OCI-LY1 (cell line): ENCODE measurements around the gene DGKG.

Experiments used
- H2AFZ ChIP-seq: fragments of 200-600 bp; sonication (generic), shearing (Covaris generic); 2 replicates; pipeline ENCODE4 v1.6.0; 2014; ENCODE audit warnings: antibody characterized with exemption, mild to moderate bottlenecking, low read length
- H3F3A ChIP-seq: fragments of 200-600 bp; sonication (generic), shearing (Covaris generic); 2 replicates; pipeline ENCODE4 v1.6.0; 2014; ENCODE audit warnings: mild to moderate bottlenecking, antibody characterized with exemption, low read length, moderate library complexity; ENCODE audit not compliant: insufficient read depth
- H3K27ac ChIP-seq: fragments of 200-600 bp; sonication (generic); 2 replicates; pipeline ENCODE4 v1.5.1; 2014; ENCODE audit warnings: low read length, mixed run types, mild to moderate bottlenecking, low read depth; ENCODE audit not compliant: poor library complexity, severe bottlenecking
- H3K27me3 ChIP-seq: fragments of 200-600 bp; sonication (generic); 2 replicates; pipeline ENCODE4 v1.6.0; 2014; ENCODE audit warnings: antibody characterized with exemption, mild to moderate bottlenecking, low read length, moderate library complexity; ENCODE audit not compliant: insufficient read depth
- H3K36me3 ChIP-seq: fragments of 200-600 bp; sonication (generic); 2 replicates; pipeline ENCODE4 v1.6.1; 2014; ENCODE audit warnings: mild to moderate bottlenecking, antibody characterized with exemption, low read length, moderate library complexity, mixed read lengths; ENCODE audit not compliant: insufficient read depth
- H3K4me1 ChIP-seq: fragments of 200-600 bp; sonication (generic); 2 replicates; pipeline ENCODE4 v1.5.1; 2014; ENCODE audit warnings: mild to moderate bottlenecking, low read length, moderate library complexity; ENCODE audit not compliant: insufficient read depth, severe bottlenecking
- H3K4me2 ChIP-seq: fragments of 200-600 bp; sonication (generic), shearing (Covaris generic); 2 replicates; pipeline ENCODE4 v1.6.1; 2014; ENCODE audit warnings: low read length
- H3K4me3 ChIP-seq: fragments of 200-600 bp; sonication (generic); 2 replicates; pipeline ENCODE4 v1.5.1; 2014; ENCODE audit warnings: low read length, low read depth, mild to moderate bottlenecking, mixed read lengths; ENCODE audit not compliant: poor library complexity, severe bottlenecking
- H3K79me2 ChIP-seq: fragments of 200-600 bp; shearing (Covaris generic); 2 replicates; pipeline ENCODE4 v1.6.1; 2016; ENCODE audit warnings: mixed run types, low read length, mixed read lengths; ENCODE audit not compliant: insufficient read depth
- H3K9ac ChIP-seq: fragments of 200-600 bp; sonication (generic), shearing (Covaris generic); 2 replicates; pipeline ENCODE4 v1.6.1; 2014; ENCODE audit warnings: mild to moderate bottlenecking, low read length, mixed read lengths
- H3K9me2 ChIP-seq: fragments of 200-600 bp; sonication (generic), shearing (Covaris generic); 2 replicates; pipeline ENCODE4 v1.6.1; 2014; ENCODE audit warnings: low read depth, mild to moderate bottlenecking, low read length, mixed read lengths
- H3K9me3 ChIP-seq: fragments of 200-600 bp; shearing (Covaris generic); 2 replicates; pipeline ENCODE4 v1.6.1; 2014; ENCODE audit warnings: low read length, mixed read lengths
- H4K20me1 ChIP-seq: fragments of 200-600 bp; sonication (generic), shearing (Covaris generic); 2 replicates; pipeline ENCODE4 v1.6.0; 2016; ENCODE audit warnings: mild to moderate bottlenecking, low read length; ENCODE audit not compliant: insufficient read depth
- CTCF ChIP-seq: fragments of 200-600 bp; sonication (generic), shearing (Covaris generic); IDR thresholded peaks from 2 replicates; pipeline ENCODE4 v1.5.1; 2017; ENCODE audit warnings: mild to moderate bottlenecking, antibody characterized with exemption, low read length, moderate library complexity, mixed read lengths
- EZH2 ChIP-seq: fragments of 200-600 bp; sonication (generic), shearing (Covaris generic); IDR thresholded peaks from 2 replicates; pipeline ENCODE4 v1.8.0; 2017; ENCODE audit warnings: borderline replicate concordance, mixed run types, mild to moderate bottlenecking, antibody characterized with exemption, low read length, moderate library complexity, mixed read lengths

Gene DGKG

GRCh38 chr3:186165331-186165730 is 196.7 kb downstream of the DGKG start:
- H3K4me1 ChIP-seq, result no peaks in the 10 kb centered on the region

GRCh38 chr3:186164696-186165095 is 197.3 kb downstream of the DGKG start:
- Histone ChIP-seq H3K36me3 (no peaks in the 10 kb centered on the region), H3K9me3 (no peaks in the 10 kb centered on the region), H3K27me3 (no peaks in the 10 kb centered on the region), H4K20me1 (no peaks in the 10 kb centered on the region), H3F3A (no peaks in the 10 kb centered on the region), H3K79me2 (no peaks in the 10 kb centered on the region), H3K4me1 (no peaks in the 10 kb centered on the region), H3K9ac (no peak overlapping the region), H3K4me2 (no peak overlapping the region), H3K27ac (no peak overlapping the region), H2AFZ (no peak overlapping the region), H3K4me3 (no peak overlapping the region), H3K9me2 (no peaks in the 10 kb centered on the region)
- TF ChIP-seq EZH2 (no peak), CTCF (no peak)

More at GRCh38 chr3:186165331-186165730, 196.7 kb downstream of the DGKG start:
- H3K36me3 ChIP-seq, result no peaks in the 10 kb centered on the region
- H3K9ac ChIP-seq, result no peak overlapping the region
- no peaks in the 10 kb centered on the region for H3K79me2 ChIP-seq
- H3K4me3 ChIP-seq, result no peak overlapping the region
- no peaks in the 10 kb centered on the region for H3K9me2 ChIP-seq
- no peak overlapping the region for H3K27ac ChIP-seq
- no peak for TF ChIP-seq EZH2
- TF ChIP-seq CTCF, result no peak
- no peaks in the 10 kb centered on the region for H3K9me3 ChIP-seq
- no peak overlapping the region for H2AFZ ChIP-seq
- no peaks in the 10 kb centered on the region for H3F3A ChIP-seq
- H4K20me1 ChIP-seq, result no peaks in the 10 kb centered on the region
- H3K4me2 ChIP-seq, result no peak overlapping the region
- H3K27me3 ChIP-seq, result no peaks in the 10 kb centered on the region

- Histone ChIP-seq H3K36me3 (no peaks in the 10 kb centered on the region), H3K9me2 (no peaks in the 10 kb centered on the region), H3K9me3 (no peaks in the 10 kb centered on the region), H3F3A (no peaks in the 10 kb centered on the region), H3K79me2 (no peaks in the 10 kb centered on the region), H4K20me1 (no peaks in the 10 kb centered on the region), H3K4me1 (no peaks in the 10 kb centered on the region), H3K27me3 (no peaks in the 10 kb centered on the region), H3K9ac (no peak overlapping the region), H3K27ac (no peak overlapping the region), H3K4me3 (no peak overlapping the region), H3K4me2 (no peak overlapping the region), H2AFZ (no peak overlapping the region)
- TF ChIP-seq EZH2 (no peak), CTCF (no peak)
Observed at GRCh38 chr3:186162221-186162620, 199.8 kb downstream of the DGKG start.
